GM12864 (cell line): ENCODE data around the gene CFAP251.

ENCODE experiments used
- DNase-seq: peaks from one replicate; pipeline ENCODE4 v3.0.0-alpha.2; 2011; ENCODE audit warnings: low read depth
- H3K4me3 ChIP-seq: 2 replicates; pipeline ENCODE4 v1.5.1; 2011; ENCODE audit warnings: mild to moderate bottlenecking, low read depth, low read length, control low read depth
- CTCF ChIP-seq: IDR thresholded peaks from 2 replicates; pipeline ENCODE4 v1.5.1; 2011; ENCODE audit warnings: low read depth, mild to moderate bottlenecking, moderate library complexity, low read length, control low read depth, inconsistent platforms; ENCODE audit errors: missing control alignments

CFAP251 gene

GRCh38 chr12:122029620-122030423, 111.4 kb downstream of the CFAP251 start:
- DNase-seq: no peak
- H3K4me3 ChIP-seq: no peak overlapping the region
- no peak for TF ChIP-seq CTCF

GRCh38 chr12:122030424-122031035, 112.1 kb downstream of the CFAP251 start:
- no peak overlapping the region for H3K4me3 ChIP-seq
- TF ChIP-seq CTCF: no peak
- DNase-seq: no peak

GRCh38 chr12:122031342-122032216, 113.2 kb downstream of the CFAP251 start:
- DNase-seq: no peak
- TF ChIP-seq CTCF: peak; percentile 85
- no peak overlapping the region for H3K4me3 ChIP-seq

- H3K4me3 ChIP-seq: no peak overlapping the region
Observed at GRCh38 chr12:122032580-122032979, 114.2 kb downstream of the CFAP251 start.

GRCh38 chr12:122035292-122035691, 116.9 kb downstream of the CFAP251 start:
- no peak overlapping the region for H3K4me3 ChIP-seq
- no peak for DNase-seq
- TF ChIP-seq CTCF: no peak

More at GRCh38 chr12:122032580-122032979, 114.2 kb downstream of the CFAP251 start:
- TF ChIP-seq CTCF: no peak
- no peak for DNase-seq

- no peak for TF ChIP-seq CTCF
- H3K4me3 ChIP-seq: no peak overlapping the region
- DNase-seq: no peak
Observed at GRCh38 chr12:122036153-122036552, 117.8 kb downstream of the CFAP251 start.
